ENCODE data around the gene OR5M11.
"Not testable (repeated sequence)": the region's sequence is repeated elsewhere in the genome, so short reads cannot be mapped to it uniquely, and the experiment has no call there.

OR5M11 gene

GRCh38 chr11:56543157-56543556 lies at the start of gene OR5M11:
Gene OR5M11, minus strand, starts transcription at chr11:56543257. Its CDS starts 0 bp downstream, at chr11:56543257.
- DNase-seq, result no peak

GRCh38 chr11:56592088-56592717 lies 49.1 kb upstream of the OR5M11 start:
- DNase-seq, result not testable (repeated sequence)

GRCh38 chr11:56577621-56578020 lies 34.6 kb upstream of the OR5M11 start, which contains the start of gene OR5M10:
Gene OR5M10, minus strand, starts transcription at chr11:56577721. Its CDS starts 0 bp downstream, at chr11:56577721.
- no peak for DNase-seq

GRCh38 chr11:56558574-56558973 lies 15.5 kb upstream of the OR5M11 start:
- no peak for DNase-seq

GRCh38 chr11:56554691-56555090 lies 11.6 kb upstream of the OR5M11 start:
- not testable (repeated sequence) for DNase-seq

- no peak for DNase-seq
Observed at GRCh38 chr11:56545531-56545930, 2.5 kb upstream of the OR5M11 start.

- no peak for DNase-seq
Observed at GRCh38 chr11:56543739-56544138, 682 bp upstream of the OR5M11 start.

GRCh38 chr11:56533054-56533740 lies 9.9 kb downstream of the OR5M11 start:
- DNase-seq, result no peak

GRCh38 chr11:56531856-56532255 lies 11.2 kb downstream of the OR5M11 start:
- no peak for DNase-seq

- no peak for DNase-seq
Observed at GRCh38 chr11:56522008-56522407, 21.0 kb downstream of the OR5M11 start.

GRCh38 chr11:56513280-56513679 lies 29.8 kb downstream of the OR5M11 start:
- DNase-seq, result no peak

- DNase-seq, result no peak
Observed at GRCh38 chr11:56509439-56509838, 33.6 kb downstream of the OR5M11 start.

GRCh38 chr11:56497010-56497409 lies 46.0 kb downstream of the OR5M11 start:
- no peak for DNase-seq

- no peak for DNase-seq
Observed at GRCh38 chr11:56495117-56495516, 47.9 kb downstream of the OR5M11 start.

All from activated CD8-positive, alpha-beta memory T cell treated with anti-CD3 and anti-CD28 coated beads for 24 hours (primary cell).